Activated CD8-positive, alpha-beta memory T cell treated with anti-CD3 and anti-CD28 coated beads, Interleukin-2, amount 50 U/mL, for 4 hours (primary cell): Measurements from ENCODE around the gene SIPA1.

Source experiments
- DNase-seq: peaks from one replicate; pipeline ENCODE4 v3.0.0-alpha.2; 2020

The SIPA1 gene

DNA sequence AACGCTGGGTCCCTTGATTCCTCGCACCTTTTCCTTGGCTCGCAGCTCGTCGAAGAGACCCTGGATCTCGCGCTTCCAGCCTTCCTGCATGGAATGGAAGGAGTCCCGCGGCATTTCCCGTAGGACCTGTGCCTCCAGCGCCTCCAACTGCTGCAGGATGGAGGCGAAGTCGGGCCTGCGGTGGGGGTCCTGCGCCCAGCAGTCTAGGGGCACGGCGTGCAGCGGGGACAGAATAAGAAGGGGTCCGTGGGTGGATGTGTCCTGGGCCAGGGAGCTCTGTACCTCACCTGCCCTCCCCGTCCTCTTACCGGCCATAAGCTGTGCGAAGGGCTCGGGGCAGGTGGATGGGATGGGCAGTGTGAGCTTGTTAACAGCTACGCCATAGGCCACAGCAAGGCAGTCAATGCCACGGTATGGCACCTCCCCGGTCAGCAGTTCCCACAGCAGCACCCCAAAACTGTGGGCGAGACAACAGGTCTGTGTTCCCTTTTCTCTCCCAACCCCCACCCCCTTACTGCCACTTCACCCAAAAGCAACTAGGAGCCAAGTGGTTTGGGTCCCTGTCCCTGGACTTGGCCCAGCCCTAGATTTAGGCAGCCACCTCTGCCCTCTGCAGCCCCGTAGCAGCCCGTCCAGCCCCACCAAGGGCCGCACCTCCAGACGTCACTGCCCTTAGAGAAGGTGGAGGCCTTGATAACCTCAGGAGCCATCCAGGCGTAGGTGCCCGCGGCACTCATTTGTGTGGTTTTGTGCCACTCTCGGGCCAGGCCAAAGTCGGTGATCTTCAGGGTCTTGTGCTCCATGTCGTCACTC lies 30.1 kb upstream of the SIPA1 start:
- no peak for DNase-seq

DNA sequence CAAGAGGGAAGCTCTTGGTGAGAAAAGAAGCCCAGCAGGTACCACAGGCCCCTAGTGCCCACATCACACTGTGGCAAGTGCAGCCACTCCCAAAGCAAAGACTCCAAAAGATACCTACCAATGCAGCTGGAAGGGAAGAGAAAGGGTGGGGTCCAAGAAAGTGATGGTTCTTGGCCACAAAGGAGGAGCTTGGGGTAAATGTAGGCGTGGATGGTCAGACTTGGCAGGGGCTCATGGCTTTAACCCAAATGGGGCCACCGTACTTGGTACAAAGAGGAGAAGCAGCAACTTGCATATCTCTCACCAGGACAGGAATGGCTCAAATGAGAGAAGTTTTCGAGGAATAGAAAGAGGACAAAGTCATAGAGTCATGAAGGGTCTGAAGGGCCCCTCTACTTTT lies 28.7 kb upstream of the SIPA1 start:
- DNase-seq, result no peak

DNA sequence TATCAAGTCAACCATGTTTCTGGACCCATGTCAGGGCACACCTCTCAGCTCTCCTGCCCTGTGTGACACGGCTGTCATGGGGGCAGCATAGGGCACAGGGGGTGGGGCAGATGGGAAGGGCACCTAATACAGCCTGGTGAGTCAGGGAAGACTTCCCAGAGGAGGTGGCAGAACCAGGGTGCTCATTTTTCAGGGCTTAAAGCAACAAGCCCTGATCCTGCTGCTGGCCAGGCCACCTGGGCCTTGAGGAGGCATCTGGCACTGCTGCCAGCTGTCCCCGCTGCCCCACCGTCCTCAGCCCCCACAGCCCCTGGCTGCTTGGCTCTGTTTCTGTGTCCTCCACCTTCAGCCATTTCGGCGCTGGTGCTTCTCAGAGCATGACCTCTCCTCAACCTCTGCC lies 28.2 kb upstream of the SIPA1 start:
- DNase-seq, result no peak

DNA sequence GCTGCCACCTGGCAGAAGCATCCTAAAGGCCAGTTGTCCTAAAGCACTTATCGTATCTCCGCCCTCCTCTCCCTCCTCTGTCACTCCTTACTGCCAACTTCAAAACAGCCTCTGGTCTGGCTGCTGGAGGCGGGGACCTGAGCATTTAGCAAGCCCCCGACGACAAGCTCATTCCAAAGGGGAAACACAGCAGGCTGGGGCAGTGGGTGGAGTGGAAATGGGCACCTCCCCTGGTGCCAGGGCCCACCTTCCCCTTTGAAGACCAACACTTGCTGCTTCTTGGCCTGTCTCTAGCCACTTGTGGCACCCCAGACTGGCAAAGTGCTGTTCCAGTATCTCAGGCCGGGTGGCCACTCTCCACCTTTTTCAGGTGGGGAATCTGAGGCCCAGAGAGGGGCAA lies 27.5 kb upstream of the SIPA1 start:
- DNase-seq, result no peak

DNA sequence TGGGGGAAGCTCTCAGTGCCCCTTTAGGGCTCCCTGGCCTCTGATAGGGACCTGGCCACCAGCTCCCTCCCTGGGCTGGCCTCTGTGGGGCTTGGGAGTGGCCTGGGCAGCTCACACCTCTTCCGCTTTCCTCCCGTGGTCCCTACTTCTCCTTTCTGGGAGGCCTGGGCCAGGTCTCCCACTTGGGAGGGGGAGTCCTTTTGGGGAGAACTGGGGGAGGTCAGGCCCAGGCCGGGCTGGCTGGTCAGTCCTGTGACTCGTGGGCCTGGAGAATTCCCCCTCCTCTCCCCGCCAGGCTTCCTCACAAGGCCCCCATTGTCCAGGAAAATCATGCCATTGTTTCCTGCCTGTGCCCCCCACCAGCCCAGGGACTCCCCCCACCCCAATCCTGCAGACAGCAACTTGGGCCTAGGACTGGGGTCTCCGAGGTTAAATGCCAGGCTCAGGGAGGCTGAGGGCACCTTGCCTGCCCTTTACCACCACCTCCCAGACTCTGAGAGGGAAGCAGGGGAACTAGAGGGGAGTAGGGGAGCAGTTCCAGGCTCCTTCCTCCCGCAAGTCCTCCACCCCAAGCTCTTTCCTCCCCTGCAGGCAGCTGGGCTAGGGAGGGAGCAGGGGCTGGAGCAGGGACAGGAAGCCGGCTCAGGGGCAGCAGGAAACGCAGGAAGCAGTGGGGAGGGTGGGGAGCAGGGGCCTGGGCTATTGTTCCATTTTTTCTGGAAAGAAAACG lies 26.7 kb upstream of the SIPA1 start:
- DNase-seq, result no peak

DNA sequence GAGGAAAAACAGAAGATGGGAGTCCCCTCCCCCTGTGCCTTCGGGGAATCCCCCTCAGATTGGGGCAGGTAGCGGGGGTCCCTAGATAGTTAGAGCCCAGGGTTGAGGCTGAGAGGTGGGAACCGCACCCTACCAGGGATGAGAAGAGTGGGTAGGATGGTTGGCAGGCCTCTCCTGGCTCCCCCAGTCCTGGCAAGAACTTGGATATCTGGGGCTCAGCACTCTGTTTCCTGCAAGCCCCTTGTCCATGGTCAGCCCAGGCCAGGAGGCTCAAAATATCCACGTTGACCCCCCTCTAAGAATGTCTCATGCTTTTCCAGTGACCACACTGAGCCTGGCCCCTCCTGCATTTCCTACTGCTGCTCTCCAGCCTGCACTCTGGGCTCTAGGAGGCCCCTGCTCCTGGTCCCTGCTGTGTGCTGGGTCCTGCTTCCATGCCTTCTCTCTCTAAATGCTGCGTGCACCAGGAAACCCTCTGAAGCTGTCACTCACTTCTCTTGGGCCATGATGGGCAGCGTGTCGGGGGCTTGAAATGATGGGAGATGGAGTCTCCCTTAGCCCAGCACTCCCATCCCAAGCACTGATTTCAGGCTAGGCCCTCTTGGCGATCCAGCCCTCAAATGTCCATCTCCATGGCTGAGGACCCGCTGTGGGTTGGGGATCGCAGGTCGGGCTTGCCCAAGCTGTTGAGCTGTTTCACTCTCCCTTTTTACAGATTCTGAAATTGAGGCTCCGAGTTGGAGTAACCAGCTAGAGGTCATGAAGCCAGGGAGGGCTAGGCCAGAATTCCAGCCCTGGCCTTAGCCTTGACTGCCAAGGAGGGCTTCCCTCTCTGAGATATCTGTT lies 25.9 kb upstream of the SIPA1 start:
- DNase-seq, result no peak

DNA sequence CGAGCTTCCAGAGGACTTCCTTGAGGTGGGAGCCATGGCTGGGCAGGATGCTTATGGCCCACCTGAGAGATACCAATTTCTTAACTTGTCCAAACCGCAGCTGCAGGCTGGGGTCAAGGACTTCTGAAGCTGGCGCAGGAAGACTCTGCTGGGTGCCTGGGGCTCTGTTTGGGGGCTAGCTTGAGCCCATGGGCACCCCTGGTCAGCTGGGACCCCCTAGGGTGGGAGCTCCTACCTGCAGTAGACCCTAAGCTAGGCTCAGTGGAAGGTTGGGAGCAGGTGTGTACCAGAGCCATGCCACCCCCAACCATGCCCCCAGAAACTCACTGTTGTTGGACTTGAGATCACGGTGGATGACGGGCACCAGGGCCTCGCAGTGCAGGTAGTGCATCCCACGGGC lies 25.2 kb upstream of the SIPA1 start:
- no peak for DNase-seq

DNA sequence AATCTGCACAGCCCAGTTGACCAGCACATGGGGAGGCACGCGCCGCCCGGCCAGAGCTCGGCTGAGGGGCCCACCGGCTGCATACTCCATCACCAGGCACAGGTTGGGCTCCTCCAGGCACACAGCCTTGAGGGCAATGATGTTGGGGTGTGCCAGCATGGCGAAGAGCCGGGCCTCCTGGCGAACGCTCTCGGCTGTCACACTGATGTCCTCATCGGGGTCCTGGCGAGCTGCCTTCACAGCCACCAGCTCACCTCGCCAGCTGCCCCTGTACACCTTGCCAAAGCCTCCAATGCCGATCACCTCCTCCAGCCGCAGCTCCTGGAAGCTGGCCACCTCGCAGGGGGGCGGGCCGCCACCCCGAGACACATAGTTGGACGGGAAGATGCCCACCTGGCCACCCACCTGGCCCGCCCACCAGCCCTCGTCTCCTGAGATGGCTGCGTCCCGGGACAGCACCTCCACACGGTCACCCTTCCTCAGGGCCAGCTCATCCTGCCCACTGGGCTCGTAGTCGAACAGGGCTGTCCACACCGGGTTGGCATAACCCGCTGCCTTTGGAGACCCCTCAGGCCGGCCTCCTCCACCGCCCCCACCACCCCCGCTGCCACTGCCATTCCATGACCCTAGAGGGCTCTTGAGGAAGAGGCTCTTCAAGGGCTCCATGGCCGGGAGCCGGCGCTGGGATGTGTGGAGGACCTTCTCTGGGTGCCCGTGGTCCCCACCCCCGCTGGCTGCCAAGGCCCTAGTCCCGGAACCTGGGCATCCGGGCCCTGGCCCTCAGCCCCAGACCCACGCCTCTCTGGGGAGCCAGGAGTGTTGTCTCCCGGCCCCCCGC lies 24.6 kb upstream of the SIPA1 start:
- peak; percentile 39 for DNase-seq

DNA sequence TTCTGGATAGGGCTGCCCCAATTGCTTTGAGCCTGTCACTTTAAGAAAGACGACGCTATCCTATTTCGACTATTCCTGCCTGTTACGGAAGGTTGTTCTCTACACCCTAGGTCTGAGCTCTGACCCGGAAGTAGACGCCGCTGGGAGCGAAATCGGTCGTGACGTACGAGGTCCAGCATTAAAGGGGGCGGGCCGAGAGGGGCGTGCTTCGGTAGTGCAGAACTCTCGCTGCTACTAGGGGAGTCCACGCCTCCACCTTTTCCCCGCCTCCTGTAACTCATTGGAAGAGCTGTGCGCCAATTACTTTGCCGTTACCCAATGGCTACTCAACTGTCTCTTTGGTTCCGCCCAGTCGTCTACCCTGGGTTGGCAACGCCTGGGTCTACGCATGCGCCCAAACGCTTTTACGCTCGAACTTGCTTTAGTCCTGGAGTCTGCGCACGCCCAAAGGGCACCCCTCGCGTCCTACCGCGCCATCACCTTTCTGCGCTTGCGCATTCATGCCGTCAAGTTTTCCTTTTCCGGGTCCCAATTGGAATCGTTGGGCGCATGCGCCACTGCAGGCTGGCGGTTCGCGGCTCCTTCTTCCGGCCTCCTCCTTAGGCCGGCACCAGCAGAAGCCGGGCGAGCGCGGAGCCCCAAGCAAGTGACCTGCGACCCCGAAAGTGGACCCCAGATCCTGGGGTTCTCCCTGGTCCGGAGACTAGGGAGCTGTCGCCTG lies 22.5 kb upstream of the SIPA1 start, which contains the start of gene PCNX3:
Gene PCNX3, plus strand, starts transcription at position 548 of the 721 bp plus-strand sequence. CDS start 536 bp downstream, outside the sequence.
- peak; percentile 99 for DNase-seq

DNA sequence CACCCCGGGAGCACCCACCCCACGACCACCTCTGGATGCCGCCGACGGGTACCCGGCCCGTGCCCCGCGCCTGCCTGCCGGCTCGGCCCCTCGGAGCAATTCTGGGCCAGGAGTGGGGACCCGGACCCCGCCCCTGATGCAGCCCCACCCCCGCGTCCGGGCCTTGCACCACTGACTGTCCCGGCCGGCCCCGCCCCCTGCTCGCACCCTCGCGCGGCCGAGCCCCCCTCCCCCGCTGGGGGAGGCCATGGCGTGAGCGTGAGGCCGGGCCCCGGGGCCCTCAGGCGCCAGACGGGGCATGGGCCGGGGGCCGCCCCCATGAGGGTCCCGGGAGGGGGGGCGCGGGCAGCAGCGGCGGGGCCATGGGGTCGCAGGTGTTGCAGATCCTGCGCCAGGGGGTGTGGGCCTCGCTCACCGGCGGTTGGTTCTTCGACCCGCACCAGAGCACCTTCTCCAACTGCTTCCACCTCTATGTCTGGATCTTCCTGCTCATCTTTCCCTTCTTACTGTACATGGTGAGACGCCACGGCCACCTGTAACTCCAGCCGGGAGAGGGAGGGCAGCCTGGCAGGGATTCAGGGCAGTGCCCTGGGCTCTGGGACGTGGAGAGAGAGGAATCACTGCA lies 21.8 kb upstream of the SIPA1 start:
- DNase-seq, result no peak

DNA sequence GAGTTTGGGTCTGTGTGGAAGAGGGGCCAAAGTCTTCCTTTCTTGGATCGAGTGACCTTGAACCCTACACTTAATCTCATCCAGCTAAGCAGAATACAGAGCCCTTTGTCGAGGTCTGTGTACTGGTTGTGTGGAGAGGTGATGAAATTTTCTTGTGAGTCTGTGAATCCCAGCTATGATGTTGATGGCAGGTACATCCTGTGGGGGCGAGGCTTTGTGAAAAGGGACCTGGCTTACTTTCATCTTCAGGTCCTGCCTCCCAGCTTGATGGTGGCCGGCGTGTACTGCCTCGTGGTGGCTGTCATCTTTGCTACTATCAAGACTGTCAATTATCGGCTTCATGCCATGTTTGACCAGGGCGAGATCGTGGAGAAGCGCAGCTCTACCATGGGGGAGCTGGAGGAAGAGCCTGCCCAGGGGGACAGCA lies 21.3 kb upstream of the SIPA1 start:
- DNase-seq, result no peak

DNA sequence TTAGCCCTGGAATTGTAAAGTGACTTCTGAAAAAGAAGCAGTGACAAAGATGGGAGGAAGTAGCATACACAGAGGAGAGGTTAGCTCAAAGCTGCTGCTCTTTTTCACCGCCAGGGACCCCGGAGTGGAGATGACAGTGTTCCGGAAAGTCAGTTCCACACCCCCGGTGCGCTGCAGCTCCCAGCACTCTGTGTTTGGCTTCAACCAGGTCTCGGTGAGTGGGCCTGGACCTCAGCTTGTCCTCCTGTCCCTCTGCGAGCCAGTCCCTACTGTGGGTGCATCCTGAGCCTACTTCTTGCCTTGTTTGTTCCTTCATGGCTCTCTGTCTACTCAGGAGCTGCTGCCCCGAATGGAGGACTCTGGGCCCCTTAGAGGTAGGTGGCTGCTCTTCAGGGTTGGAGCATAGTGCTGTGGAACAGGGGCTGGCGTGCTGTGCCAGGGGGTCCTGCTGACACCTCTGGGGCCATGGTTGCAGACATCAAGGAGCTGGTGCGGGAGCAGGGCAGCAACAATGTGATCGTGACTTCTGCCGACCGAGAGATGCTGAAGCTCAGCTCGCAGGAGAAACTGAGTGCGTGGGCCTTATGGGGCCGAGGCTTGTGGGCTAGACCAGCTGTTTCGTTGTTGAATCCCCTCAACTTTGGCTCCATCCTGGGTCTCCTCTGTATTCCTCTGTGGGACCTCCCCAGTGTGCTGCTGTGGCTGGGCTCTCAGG lies 20.6 kb upstream of the SIPA1 start:
- DNase-seq, result no peak

DNA sequence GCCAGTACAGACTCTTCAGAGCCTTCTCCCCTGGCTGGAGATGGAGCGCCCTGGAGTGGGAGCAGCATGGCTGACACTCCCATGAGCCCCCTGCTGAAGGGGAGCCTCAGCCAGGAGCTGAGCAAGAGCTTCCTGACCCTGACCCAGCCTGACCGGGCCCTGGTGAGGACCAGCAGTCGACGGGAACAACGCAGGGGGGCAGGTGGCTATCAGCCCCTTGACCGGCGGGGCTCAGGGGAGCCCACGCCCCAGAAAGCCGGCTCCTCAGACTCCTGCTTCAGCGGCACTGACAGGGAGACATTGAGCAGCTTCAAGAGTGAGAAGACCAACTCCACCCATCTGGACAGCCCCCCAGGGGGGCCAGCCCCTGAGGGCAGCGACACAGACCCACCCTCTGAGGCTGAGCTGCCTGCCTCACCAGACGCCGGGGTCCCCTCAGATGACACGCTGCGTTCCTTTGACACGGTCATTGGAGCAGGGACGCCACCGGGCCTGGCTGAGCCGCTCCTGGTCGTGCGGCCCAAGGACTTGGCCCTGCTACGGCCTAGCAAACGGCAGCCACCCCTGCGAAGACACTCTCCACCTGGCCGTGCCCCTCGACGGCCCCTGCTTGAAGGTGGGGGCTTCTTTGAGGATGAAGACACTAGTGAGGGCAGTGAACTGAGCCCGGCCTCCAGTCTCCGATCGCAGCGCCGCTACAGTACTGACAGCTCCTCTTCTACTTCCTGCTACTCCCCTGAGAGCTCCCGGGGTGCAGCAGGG lies 19.7 kb upstream of the SIPA1 start:
- DNase-seq, result no peak

DNA sequence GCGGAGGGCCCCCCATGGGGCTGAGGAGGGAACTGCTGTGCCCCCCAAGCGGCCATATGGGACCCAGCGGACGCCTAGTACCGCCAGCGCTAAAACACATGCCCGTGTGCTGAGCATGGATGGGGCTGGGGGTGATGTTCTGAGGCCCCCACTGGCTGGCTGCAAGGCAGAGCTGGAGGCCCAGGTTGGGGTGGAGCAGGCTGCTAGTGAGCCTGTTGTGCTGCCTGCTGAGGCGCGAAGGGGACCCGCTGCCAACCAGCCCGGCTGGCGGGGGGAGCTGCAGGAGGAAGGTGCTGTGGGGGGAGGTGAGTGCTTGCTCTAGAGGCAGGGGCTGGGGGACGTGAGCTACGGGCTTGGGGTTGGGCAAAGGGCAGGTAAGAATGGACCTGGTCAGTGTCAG lies 19.1 kb upstream of the SIPA1 start:
- no peak for DNase-seq

DNA sequence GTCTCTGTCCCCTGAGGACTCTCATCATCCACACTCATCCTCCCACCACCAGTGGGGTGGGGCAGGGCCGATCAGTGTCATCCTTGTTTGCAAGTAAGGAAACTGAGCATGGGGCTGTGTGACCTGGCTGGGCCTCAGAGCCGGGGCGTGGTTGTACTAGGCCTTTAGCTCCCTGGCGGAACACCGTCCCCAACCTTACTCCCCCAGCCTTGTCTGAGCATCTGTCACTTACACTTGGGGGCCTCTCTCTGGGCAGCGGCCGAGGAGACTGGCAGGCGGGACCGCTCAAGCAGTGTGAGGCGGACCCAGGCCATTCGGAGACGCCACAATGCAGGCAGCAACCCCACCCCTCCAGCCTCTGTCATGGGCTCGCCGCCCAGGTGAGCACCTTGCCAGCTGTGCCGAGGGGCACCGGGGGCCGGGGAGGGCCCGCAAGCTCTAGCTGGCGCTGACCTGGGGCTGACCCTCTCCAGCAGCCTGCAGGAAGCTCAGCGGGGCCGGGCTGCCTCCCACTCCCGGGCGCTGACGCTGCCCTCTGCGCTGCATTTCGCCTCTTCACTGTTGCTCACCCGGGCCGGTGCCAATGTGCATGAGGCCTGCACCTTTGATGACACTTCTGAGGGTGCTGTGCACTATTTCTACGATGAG lies 18.5 kb upstream of the SIPA1 start:
- DNase-seq, result no peak

DNA sequence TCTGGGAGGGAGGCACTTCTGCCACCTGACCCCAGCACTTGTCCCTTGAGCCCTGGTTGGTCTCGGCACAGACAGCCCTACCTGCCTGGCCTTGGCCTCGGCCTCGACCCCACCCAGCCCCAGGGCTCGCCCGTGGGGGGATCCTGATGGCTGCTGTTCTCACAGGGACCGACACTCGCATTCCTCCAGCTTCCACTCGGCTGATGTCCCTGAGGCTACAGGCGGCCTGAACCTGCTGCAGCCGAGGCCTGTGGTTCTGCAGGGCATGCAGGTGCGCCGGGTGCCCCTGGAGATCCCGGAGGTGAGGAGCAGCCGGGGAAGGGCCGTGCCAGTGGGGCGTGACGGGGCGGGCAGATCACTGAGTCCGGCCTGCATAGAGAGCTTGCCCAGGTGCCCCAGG lies 17.2 kb upstream of the SIPA1 start:
- DNase-seq, result no peak

DNA sequence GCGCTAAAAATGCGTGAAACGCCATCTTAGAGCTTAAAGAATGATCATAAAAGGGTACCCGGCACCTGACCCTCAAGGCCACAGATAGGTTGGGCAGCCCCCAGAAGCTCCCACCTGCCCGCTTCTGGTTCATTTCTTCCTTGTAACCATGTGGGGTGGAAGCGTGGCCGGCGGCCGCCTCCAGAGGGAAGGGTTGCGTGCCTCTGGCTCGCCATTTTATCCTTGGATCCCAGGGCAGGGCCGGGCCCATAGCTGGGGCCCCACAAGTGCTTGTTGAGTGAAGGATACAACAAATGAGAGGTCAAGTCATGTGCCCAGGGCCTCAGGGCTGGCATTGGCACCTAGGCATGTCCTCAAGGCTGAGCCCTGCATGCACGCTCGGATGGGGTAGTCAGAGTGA lies 16.4 kb upstream of the SIPA1 start:
- no peak for DNase-seq

DNA sequence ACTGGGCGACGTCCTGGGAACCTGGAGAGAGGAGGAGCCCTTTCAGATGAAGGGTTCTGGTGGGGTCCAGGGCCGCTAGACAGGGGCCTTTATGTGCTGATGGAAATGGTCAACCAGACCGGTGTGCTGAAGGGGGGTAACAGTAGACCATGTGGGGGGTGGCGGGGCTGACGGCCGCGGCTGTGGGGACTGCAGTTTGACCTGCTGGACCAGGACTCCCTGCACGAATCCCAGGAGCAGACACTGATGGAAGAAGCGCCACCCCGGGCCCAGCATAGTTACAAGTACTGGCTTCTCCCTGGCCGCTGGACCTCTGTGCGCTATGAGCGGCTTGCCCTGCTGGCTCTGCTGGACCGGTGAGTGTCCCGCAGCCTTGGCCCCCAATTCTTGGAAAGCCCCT lies 15.9 kb upstream of the SIPA1 start:
- no peak for DNase-seq

DNA sequence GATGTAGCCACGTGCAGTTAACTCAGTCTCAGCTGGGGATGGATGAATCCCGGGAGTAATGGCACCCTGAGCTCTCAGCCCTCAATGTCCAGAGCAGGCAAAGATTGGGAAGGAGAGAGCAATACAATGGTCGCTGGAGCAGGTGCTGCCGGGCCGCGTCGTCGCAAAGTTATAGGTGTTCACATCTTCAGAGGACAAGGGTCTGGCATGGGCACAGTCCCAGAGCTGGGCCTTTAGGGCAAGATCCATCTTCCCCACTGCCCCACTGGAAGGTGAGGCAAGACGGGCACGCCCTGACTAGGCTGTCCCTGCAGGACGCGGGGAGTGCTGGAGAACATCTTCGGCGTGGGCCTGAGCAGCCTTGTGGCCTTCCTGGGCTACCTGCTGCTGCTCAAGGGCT lies 14.7 kb upstream of the SIPA1 start:
- no peak for DNase-seq
